Mesenchymal stem cell (in vitro differentiated cells and primary cell): ENCODE results near the gene SLC38A8.
A peak's percentile ranks its signal among the peaks of the same experiment; 100 is the strongest.

Experiments
- DNase-seq: peaks from one replicate; pipeline ENCODE4 v3.0.0-alpha.2; 2013
- H2AFZ ChIP-seq: one replicate; pipeline ENCODE4 v1.6.1; 2013; ENCODE audit warnings: low read depth, mild to moderate bottlenecking, control low read depth, inconsistent platforms, low read length, moderate library complexity
- H2AK5ac ChIP-seq: 2 replicates; pipeline ENCODE4 v1.6.1; 2013; ENCODE audit warnings: low read length, moderate library complexity, mild to moderate bottlenecking, inconsistent platforms; ENCODE audit not compliant: severe bottlenecking
- H2BK120ac ChIP-seq: one replicate; pipeline ENCODE4 v1.6.1; 2013; ENCODE audit warnings: low read depth, mild to moderate bottlenecking, inconsistent platforms, low read length, moderate library complexity
- H2BK12ac ChIP-seq, 2 experiments: one replicate each; pipeline ENCODE4 v1.6.1; 2013; ENCODE audit warnings: inconsistent platforms in 2 of 2, low read length in 2 of 2, mild to moderate bottlenecking in 2 of 2, moderate library complexity in 2 of 2, control low read depth in 1 of 2
- H2BK15ac ChIP-seq: one replicate; pipeline ENCODE4 v1.6.1; 2013; ENCODE audit warnings: mild to moderate bottlenecking, low read depth, inconsistent platforms; ENCODE audit not compliant: poor library complexity, severe bottlenecking
- H2BK5ac ChIP-seq: 2 replicates; pipeline ENCODE4 v1.6.1; 2013; ENCODE audit warnings: low read depth, mild to moderate bottlenecking, low read length, control low read depth, inconsistent platforms; ENCODE audit not compliant: poor library complexity, severe bottlenecking
- H3K14ac ChIP-seq, 2 experiments: one replicate each; pipeline ENCODE4 v1.6.1; 2013; ENCODE audit warnings: inconsistent platforms in 2 of 2, low read length in 2 of 2, control low read depth in 1 of 2, mild to moderate bottlenecking in 1 of 2, moderate library complexity in 1 of 2
- H3K18ac ChIP-seq, 2 experiments: one replicate each; pipeline ENCODE4 v1.6.1; 2013; ENCODE audit warnings: inconsistent platforms in 2 of 2, low read length in 2 of 2, control low read depth in 1 of 2, low read depth in 1 of 2, mild to moderate bottlenecking in 1 of 2
- H3K23ac ChIP-seq, 2 experiments: one replicate each; pipeline ENCODE4 v1.6.1; 2013; ENCODE audit warnings: inconsistent platforms in 2 of 2, low read length in 2 of 2, mild to moderate bottlenecking in 2 of 2, moderate library complexity in 2 of 2, control low read depth in 1 of 2
- H3K27ac ChIP-seq: 2 replicates; pipeline ENCODE4 v1.5.1; 2013; ENCODE audit warnings: mild to moderate bottlenecking, moderate library complexity, low read length, control low read depth, inconsistent platforms; ENCODE audit not compliant: poor library complexity, severe bottlenecking
- H3K27me3 ChIP-seq, 2 experiments: 2 replicates each; pipeline versions ENCODE4 v1.6.1 to v1.7.0; 2013; ENCODE audit warnings: low read length in 2 of 2, mild to moderate bottlenecking in 2 of 2, moderate library complexity in 2 of 2, control low read depth in 1 of 2, inconsistent platforms in 1 of 2; ENCODE audit not compliant: control insufficient read depth in 1 of 2, insufficient read depth in 1 of 2
- H3K36me3 ChIP-seq, 2 experiments: 2 replicates each; pipeline versions ENCODE4 v1.6.1 to v1.7.0; 2013; ENCODE audit warnings: low read length in 2 of 2, control low read depth in 1 of 2, inconsistent platforms in 1 of 2, low read depth in 1 of 2, mild to moderate bottlenecking in 1 of 2; ENCODE audit not compliant: insufficient read depth in 2 of 2, control insufficient read depth in 1 of 2
- H3K4ac ChIP-seq, 2 experiments: one replicate each; pipeline ENCODE4 v1.6.1; 2013; ENCODE audit warnings: inconsistent platforms in 2 of 2, low read length in 2 of 2, mild to moderate bottlenecking in 2 of 2, moderate library complexity in 2 of 2, control low read depth in 1 of 2, low read depth in 1 of 2
- H3K4me1 ChIP-seq: 2 replicates; pipeline ENCODE4 v1.6.1; 2013; ENCODE audit warnings: low read depth, low read length, control low read depth; ENCODE audit not compliant: control insufficient read depth, insufficient read depth
- H3K4me2 ChIP-seq: 2 replicates; pipeline ENCODE4 v1.6.1; 2013; ENCODE audit warnings: low read length, mild to moderate bottlenecking, inconsistent platforms; ENCODE audit not compliant: poor library complexity, severe bottlenecking
- H3K4me3 ChIP-seq, 2 experiments: 2 replicates each; pipeline versions ENCODE4 v1.5.1 to v1.7.0; 2013; ENCODE audit warnings: low read length in 2 of 2, mild to moderate bottlenecking in 2 of 2, control low read depth in 1 of 2, low read depth in 1 of 2; ENCODE audit not compliant: insufficient read depth in 1 of 2
- H3K79me1 ChIP-seq: replicated peaks from 2 replicates; pipeline ENCODE4 v1.6.1; 2013; ENCODE audit warnings: mild to moderate bottlenecking, control low read depth, low read length, inconsistent platforms; ENCODE audit not compliant: poor library complexity, severe bottlenecking
- H3K9ac ChIP-seq: 2 replicates; pipeline ENCODE4 v1.7.0; 2013; ENCODE audit warnings: mild to moderate bottlenecking, low read length, moderate library complexity
- H3K9me3 ChIP-seq: 2 replicates; pipeline ENCODE4 v1.7.0; 2013; ENCODE audit warnings: mild to moderate bottlenecking, low read length; ENCODE audit not compliant: control insufficient read depth
- H4K8ac ChIP-seq: one replicate; pipeline ENCODE4 v1.6.1; 2013; ENCODE audit warnings: inconsistent platforms, mild to moderate bottlenecking, low read length, moderate library complexity
- H4K91ac ChIP-seq: one replicate; pipeline ENCODE4 v1.6.1; 2013; ENCODE audit warnings: mild to moderate bottlenecking, low read length, inconsistent platforms
- WGBS: methylation state at CpG from one replicate; pipeline ENCODE4 v1.1.7; 2013; ENCODE audit warnings: mixed read lengths; 5-methylcytosine and 5-hydroxymethylcytosine counted together

SLC38A8 gene

DNA sequence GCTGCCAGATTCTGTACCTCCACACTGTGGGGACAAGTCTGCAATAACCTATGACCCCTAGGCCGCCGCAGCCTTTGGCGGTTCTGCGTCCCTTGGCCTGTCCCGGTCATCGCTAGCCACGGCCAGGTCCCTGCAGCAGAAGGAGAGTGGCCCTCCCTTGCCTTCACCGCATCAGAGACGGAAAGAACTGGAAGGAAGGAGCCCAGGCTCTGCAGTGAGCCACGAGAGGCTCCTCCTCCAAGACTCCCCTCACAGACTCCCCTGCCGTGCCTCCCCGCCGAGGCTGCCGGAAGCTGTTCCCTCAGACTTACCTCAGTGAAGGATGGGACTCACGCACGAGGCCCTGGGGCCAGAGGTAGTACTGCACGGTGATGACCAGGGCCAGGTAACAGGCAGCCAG is 11.0 kb downstream of the SLC38A8 start:
- Histone ChIP-seq H4K91ac (no peak overlapping the region), H2AFZ (peak overlapping the region; percentile 18), H3K14ac (peak overlapping the region in 1 of 2 experiments; percentile 66), H3K18ac (no peak overlapping the region), H2BK12ac (no peak overlapping the region), H3K9ac (no peak overlapping the region), H3K4me1 (no peaks in the 10 kb centered on the region), H3K27me3 (peaks cover 21 to 43% of the 10 kb centered on the region in 2 experiments), H3K23ac (no peak overlapping the region), H3K4me3 (no peak overlapping the region), H3K36me3 (no peaks in the 10 kb centered on the region), H4K8ac (peak overlapping the region; percentile 22), H2BK15ac (no peak overlapping the region), H2AK5ac (no peak overlapping the region), H3K4me2 (no peak overlapping the region), H2BK5ac (no peak overlapping the region), H3K79me1 (no peaks in the 10 kb centered on the region), H3K27ac (no peak overlapping the region), H3K9me3 (peaks cover 20% of the 10 kb centered on the region), H2BK120ac (no peak overlapping the region), H3K4ac (no peak overlapping the region)
- 84% methylated on average over 17 of the region's 17 CpGs for WGBS
- no peak for DNase-seq

DNA sequence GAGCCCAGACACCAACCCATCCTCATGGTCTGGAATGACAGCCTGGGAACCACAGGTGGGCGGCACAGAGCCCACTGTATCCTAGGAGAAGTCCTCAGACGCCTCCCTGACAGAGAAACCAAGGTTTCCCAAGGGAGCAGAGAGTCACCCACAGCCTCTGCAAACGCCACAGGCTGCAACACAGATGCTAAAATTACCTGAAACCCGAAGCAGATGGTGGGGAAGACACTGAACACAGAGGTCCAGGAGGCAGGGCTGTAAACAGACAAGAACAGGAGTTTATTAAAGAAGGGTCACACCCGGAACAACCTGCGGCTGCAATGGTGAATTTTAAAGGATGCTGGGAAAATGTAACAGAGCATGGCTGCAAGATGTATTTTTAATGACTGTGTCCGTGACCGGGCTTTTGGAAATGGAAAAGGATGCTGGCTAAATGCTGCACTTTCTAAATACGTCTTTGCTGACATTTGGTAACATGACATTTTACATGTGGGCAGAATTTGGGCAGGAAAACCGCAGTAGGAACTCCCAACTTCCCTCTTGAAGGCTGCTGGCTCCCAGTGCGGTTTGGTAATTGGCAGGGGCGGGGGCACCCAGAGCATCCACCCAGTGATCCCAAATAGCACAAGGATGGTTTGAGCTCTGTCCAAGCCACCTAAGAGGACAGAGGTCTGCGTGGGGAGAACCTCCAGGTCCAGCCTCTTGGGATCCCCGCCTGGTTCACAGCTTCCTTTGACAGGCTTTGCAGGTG is 13.1 kb downstream of the SLC38A8 start:
- WGBS, result 81% methylated on average over 14 of the region's 14 CpGs
- no peak for DNase-seq

DNA sequence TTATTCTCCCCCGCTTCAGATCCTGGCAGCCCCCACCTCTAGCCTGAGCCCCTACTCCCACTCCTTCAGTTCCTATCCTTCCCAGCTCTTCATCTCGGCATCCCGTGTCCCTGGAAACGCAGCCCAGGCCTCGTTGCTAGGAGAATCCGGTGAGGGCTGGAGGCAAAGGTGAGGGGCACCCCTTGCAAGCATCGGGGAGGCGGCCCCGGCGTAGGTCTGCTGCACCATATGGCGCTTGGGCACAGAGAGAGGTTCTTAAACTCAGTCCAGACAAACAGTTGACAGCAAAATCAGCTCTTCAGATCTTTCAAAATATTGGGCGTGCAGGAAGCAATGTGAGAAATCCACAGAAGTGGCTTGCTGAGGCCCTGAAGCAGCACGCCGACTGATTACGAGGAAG is 15.0 kb downstream of the SLC38A8 start:
- Histone ChIP-seq H3K14ac (no peak overlapping the region), H3K79me1 (no peaks in the 10 kb centered on the region), H2AFZ (no peak overlapping the region), H2AK5ac (no peak overlapping the region), H3K4me3 (no peak overlapping the region), H2BK120ac (no peak overlapping the region), H3K4me2 (no peak overlapping the region), H3K9ac (no peak overlapping the region), H2BK15ac (no peak overlapping the region), H3K23ac (no peak overlapping the region), H4K8ac (no peak overlapping the region), H3K4me1 (no peaks in the 10 kb centered on the region), H4K91ac (no peak overlapping the region), H3K27ac (no peak overlapping the region), H3K18ac (no peak overlapping the region), H2BK5ac (no peak overlapping the region), H3K4ac (no peak overlapping the region), H3K27me3 (peaks cover 21 to 25% of the 10 kb centered on the region in 2 experiments), H3K9me3 (no peaks in the 10 kb centered on the region), H2BK12ac (no peak overlapping the region), H3K36me3 (no peaks in the 10 kb centered on the region)
- no peak for DNase-seq
- 95% methylated on average over 15 of the region's 15 CpGs for WGBS

More for the DNA sequence above, 13.1 kb downstream of the SLC38A8 start:
- Histone ChIP-seq H3K36me3 (no peaks in the 10 kb centered on the region), H4K91ac (no peak overlapping the region), H3K27me3 (peaks cover 21 to 35% of the 10 kb centered on the region in 2 experiments), H4K8ac (no peak overlapping the region), H3K79me1 (no peaks in the 10 kb centered on the region), H2BK120ac (no peak overlapping the region), H3K14ac (peak overlapping the region in 1 of 2 experiments; percentile 21), H3K27ac (no peak overlapping the region), H2BK12ac (no peak overlapping the region), H3K18ac (no peak overlapping the region), H3K23ac (no peak overlapping the region), H3K9me3 (peaks cover under 1% of the 10 kb centered on the region), H3K4me3 (no peak overlapping the region), H2BK5ac (no peak overlapping the region), H2BK15ac (no peak overlapping the region), H2AK5ac (no peak overlapping the region), H3K4ac (no peak overlapping the region), H2AFZ (no peak overlapping the region), H3K4me1 (no peaks in the 10 kb centered on the region), H3K4me2 (no peak overlapping the region), H3K9ac (no peak overlapping the region)

DNA sequence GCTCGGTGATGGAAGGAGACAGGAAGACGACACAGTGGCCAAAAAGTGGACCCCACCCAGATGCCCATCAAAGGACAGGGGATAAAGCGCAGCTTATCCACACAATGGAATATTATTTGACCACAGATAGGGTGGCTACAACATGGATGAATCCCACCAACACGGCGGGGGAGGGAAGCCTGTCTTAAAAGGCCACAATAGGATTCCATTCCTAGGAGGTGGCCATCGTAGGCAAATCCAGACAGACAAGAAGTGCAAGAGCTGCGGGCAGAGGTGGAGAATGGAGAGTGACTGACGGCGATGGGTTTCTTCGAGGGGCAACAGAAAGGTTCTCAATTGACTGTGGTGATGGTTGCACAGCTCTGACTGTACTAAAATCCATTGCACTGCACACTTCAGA is 16.0 kb downstream of the SLC38A8 start:
- Histone ChIP-seq H3K9me3 (peaks cover 10% of the 10 kb centered on the region), H2AFZ (no peak overlapping the region), H3K4me3 (no peak overlapping the region), H3K4me2 (no peak overlapping the region), H3K23ac (no peak overlapping the region), H4K91ac (no peak overlapping the region), H3K18ac (no peak overlapping the region), H2BK12ac (no peak overlapping the region), H3K27me3 (peaks cover 20 to 21% of the 10 kb centered on the region in 2 experiments), H3K27ac (no peak overlapping the region), H3K4me1 (no peaks in the 10 kb centered on the region), H2BK120ac (no peak overlapping the region), H2BK15ac (no peak overlapping the region), H3K79me1 (no peaks in the 10 kb centered on the region), H2BK5ac (no peak overlapping the region), H3K36me3 (no peaks in the 10 kb centered on the region), H4K8ac (no peak overlapping the region), H3K9ac (no peak overlapping the region), H3K4ac (no peak overlapping the region), H3K14ac (no peak overlapping the region), H2AK5ac (no peak overlapping the region)
- WGBS, result 92% methylated on average over 10 of the region's 10 CpGs
- DNase-seq, result no peak
